Measurements from ENCODE around the gene FBRSL1. TPM values are rescaled to one million over a fixed set of nuclear protein-coding genes. Genes with fewer than 3 reads are reported as not detected.

Gene FBRSL1
- total and polyA plus RNA-seq, 5 experiments from 2014 or later = 0.38 to 101 (median 1.0) TPM

- ATAC-seq = no peak
- Mint-ChIP-seq H3K27ac (no peak overlapping the region), H3K36me3 (peaks cover 0 to 2% (median 0%) of the 10 kb centered on the region in 3 donors), H3K27me3 (no peaks in the 10 kb centered on the region), H3K4me1 (peaks cover 4 to 24% (median 11%) of the 10 kb centered on the region in 4 donors), H3K9me3 (no peaks in the 10 kb centered on the region), H3K4me3 (no peak overlapping the region)
- POLR2A ChIA-PET = no interaction called here
- no peak for DNase-seq
Observed at GRCh38 chr12:132547205-132547740, 57.3 kb downstream of the FBRSL1 start.

DNA sequence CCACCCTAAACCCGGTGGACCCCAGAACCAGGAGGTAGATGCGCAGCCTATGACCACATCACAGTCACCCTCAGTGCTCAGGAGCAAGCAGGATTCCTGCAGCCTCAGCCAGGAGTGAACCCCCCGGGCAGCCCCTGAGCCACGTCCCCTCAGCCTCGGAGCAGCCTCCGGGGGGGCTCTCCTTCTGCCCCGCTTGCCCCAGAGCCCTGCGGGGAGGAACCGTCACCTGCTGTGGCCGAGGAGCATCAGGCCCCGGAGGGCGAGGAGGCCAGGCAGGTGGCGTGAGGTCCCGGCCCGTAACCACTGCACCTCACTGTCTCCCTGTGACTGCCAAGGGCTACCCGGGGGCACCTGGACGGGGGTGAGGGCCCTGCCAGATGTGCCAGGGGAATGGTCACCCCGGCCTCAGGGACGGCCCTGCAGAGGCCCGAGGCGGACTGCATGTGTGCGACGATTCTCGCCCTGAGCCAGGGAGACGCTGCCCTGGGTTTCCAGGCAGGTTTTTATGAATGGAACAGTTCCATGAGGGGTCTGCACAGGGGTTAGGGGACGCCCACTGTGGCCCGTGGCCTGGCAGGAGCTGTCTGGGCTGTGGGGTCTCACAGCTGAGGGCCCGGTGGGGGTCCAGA is 58.6 kb downstream of the FBRSL1 start:
- no peaks in the 10 kb centered on the region for H3K27me3 Mint-ChIP-seq
- H3K4me3 Mint-ChIP-seq = no peak overlapping the region
- DNase-seq (no peak), ATAC-seq (no peak)
- POLR2A ChIA-PET = no interaction called here
- H3K9me3 Mint-ChIP-seq = no peaks in the 10 kb centered on the region
- H3K4me1 Mint-ChIP-seq = peaks cover 4 to 13% (median 7%) of the 10 kb centered on the region in 4 donors
- peaks cover 0 to 11% (median 0%) of the 10 kb centered on the region in 3 donors for H3K36me3 Mint-ChIP-seq
- H3K27ac Mint-ChIP-seq = no peak overlapping the region

DNA sequence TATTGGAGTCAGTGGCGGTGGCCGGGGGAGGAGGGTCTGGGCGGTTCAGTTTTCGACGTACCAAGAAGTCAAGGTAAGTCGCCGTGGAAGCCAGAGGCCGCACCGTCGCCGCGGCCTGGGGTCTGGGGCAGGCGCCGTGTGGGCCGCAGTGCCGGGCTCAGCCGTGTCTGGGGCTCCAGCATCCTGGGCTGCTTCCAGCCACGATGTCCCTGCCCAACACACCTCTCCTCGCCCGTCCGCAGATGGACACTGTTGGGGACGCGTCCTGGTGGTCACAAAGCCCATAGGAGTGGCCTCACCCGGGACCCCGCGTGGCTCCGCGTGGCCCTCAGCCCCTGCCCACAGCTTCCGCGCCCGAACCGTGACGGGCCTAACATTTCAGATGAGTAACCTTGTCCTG is 59.1 kb downstream of the FBRSL1 start:
- peaks cover 0 to 14% (median 0%) of the 10 kb centered on the region in 3 donors for H3K36me3 Mint-ChIP-seq
- H3K4me3 Mint-ChIP-seq = no peak overlapping the region
- POLR2A ChIA-PET = no interaction called here
- no peak for ATAC-seq
- no peaks in the 10 kb centered on the region for H3K9me3 Mint-ChIP-seq
- H3K27me3 Mint-ChIP-seq = no peaks in the 10 kb centered on the region
- DNase-seq = no peak
- peaks cover 4 to 8% (median 6%) of the 10 kb centered on the region in 4 donors for H3K4me1 Mint-ChIP-seq
- H3K27ac Mint-ChIP-seq = peak overlapping the region in 1 of 10 donors; percentile 13

GRCh38 chr12:132550014-132550802 is 60.3 kb downstream of the FBRSL1 start:
- Mint-ChIP-seq H3K4me3 (no peak overlapping the region), H3K9me3 (no peaks in the 10 kb centered on the region), H3K27me3 (no peaks in the 10 kb centered on the region), H3K36me3 (peaks cover 0 to 20% (median 0%) of the 10 kb centered on the region in 3 donors), H3K27ac (no peak overlapping the region), H3K4me1 (no peaks in the 10 kb centered on the region)
- no peak for DNase-seq
- no peak for ATAC-seq
- POLR2A ChIA-PET = no interaction called here

DNA sequence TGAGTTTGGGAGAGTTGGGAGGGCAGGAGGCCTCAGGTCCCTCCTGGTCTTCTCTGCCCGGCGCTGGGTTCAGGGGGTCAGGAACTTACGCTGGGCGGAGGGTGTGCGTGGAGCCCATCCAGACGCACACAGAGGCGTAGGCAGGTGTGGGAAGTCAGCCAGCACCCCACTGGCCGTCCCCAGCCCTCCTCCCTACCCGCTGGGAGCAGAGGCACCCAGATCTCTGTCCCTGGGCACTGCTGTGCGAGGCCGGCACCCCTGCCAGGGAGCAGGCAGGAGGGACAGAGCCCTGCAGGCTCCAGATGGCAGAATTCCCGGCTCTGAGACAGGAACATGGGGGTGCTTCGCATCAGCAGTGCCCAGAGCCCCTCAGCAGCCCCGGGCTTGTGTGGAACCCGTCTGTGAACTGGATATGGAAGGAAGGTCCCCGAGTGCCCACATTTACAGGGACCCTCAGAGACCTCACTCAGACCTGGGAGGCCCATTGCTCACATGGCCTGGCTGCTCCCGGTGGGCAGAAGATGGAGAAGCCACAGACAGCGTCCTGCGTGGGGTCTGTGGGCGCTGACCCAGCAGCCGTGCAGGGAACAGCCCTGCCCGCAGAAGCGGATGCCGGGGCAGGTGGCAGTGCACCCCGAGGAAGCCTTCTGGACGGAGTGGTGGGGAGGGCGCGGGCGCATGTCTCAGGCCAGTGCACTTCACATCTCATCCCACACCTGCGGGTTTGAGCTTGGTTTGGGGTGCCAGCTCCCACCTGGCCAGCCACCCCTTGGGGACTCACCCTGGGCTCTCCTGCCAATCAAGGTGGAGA is 61.1 kb downstream of the FBRSL1 start:
- POLR2A ChIA-PET = no interaction called here
- ATAC-seq (no peak), DNase-seq (no peak)
- peaks cover 0 to 20% (median 0%) of the 10 kb centered on the region in 3 donors for H3K36me3 Mint-ChIP-seq
- H3K9me3 Mint-ChIP-seq = no peaks in the 10 kb centered on the region
- H3K4me3 Mint-ChIP-seq = no peak overlapping the region
- H3K27ac Mint-ChIP-seq = no peak overlapping the region
- H3K27me3 Mint-ChIP-seq = no peaks in the 10 kb centered on the region
- peaks cover 0 to 2% (median 0%) of the 10 kb centered on the region in 4 donors for H3K4me1 Mint-ChIP-seq

- POLR2A ChIA-PET = no interaction called here
- H3K4me1 Mint-ChIP-seq = peaks cover 0 to 2% (median 0%) of the 10 kb centered on the region in 4 donors
- H3K27me3 Mint-ChIP-seq = peaks cover 0 to 2% (median 0%) of the 10 kb centered on the region in 5 donors
- no peak overlapping the region for H3K27ac Mint-ChIP-seq
- H3K36me3 Mint-ChIP-seq = peaks cover 0 to 20% (median 0%) of the 10 kb centered on the region in 3 donors
- no peak for DNase-seq
- no peak for ATAC-seq
- H3K4me3 Mint-ChIP-seq = no peak overlapping the region
- H3K9me3 Mint-ChIP-seq = no peaks in the 10 kb centered on the region
Observed at GRCh38 chr12:132551641-132552031, 61.7 kb downstream of the FBRSL1 start.

- Mint-ChIP-seq H3K36me3 (peaks cover 2 to 25% (median 3%) of the 10 kb centered on the region in 3 donors), H3K4me3 (no peak overlapping the region), H3K27ac (peak overlapping the region in 1 of 10 donors; percentile 68), H3K9me3 (no peaks in the 10 kb centered on the region), H3K4me1 (peaks cover 5 to 24% (median 17%) of the 10 kb centered on the region in 4 donors), H3K27me3 (peaks cover 0 to 22% (median 10%) of the 10 kb centered on the region in 5 donors)
- ATAC-seq (no peak), DNase-seq (peak in 5 of 10 donors; percentile 11 to 51 (median 22))
- POLR2A ChIA-PET = no interaction called here
Observed at GRCh38 chr12:132554845-132555630, 65.1 kb downstream of the FBRSL1 start.

- H3K36me3 Mint-ChIP-seq = peaks cover 2 to 25% (median 3%) of the 10 kb centered on the region in 3 donors
- POLR2A ChIA-PET = no interaction called here
- DNase-seq = no peak
- H3K4me3 Mint-ChIP-seq = no peak overlapping the region
- H3K27me3 Mint-ChIP-seq = peaks cover 0 to 22% (median 10%) of the 10 kb centered on the region in 5 donors
- no peak for ATAC-seq
- H3K4me1 Mint-ChIP-seq = peaks cover 6 to 25% (median 18%) of the 10 kb centered on the region in 4 donors
- H3K9me3 Mint-ChIP-seq = no peaks in the 10 kb centered on the region
- peak overlapping the region in 1 of 10 donors; percentile 68 for H3K27ac Mint-ChIP-seq
Observed at GRCh38 chr12:132555686-132556085, 65.7 kb downstream of the FBRSL1 start.

- Mint-ChIP-seq H3K4me1 (peaks cover 7 to 31% (median 21%) of the 10 kb centered on the region in 4 donors), H3K27ac (no peak overlapping the region), H3K36me3 (peaks cover 2 to 25% (median 3%) of the 10 kb centered on the region in 3 donors), H3K9me3 (no peaks in the 10 kb centered on the region), H3K27me3 (peaks cover 0 to 22% (median 10%) of the 10 kb centered on the region in 5 donors), H3K4me3 (no peak overlapping the region)
- ATAC-seq = no peak
- DNase-seq = no peak
- POLR2A ChIA-PET = no interaction called here
Observed at GRCh38 chr12:132556216-132556615, 66.3 kb downstream of the FBRSL1 start.

GRCh38 chr12:132556801-132557200 is 66.8 kb downstream of the FBRSL1 start:
- H3K4me1 Mint-ChIP-seq = peaks cover 7 to 32% (median 21%) of the 10 kb centered on the region in 4 donors
- POLR2A ChIA-PET = no interaction called here
- ATAC-seq (no peak), DNase-seq (no peak)
- peaks cover 0 to 22% (median 10%) of the 10 kb centered on the region in 5 donors for H3K27me3 Mint-ChIP-seq
- H3K4me3 Mint-ChIP-seq = peak overlapping the region in 2 of 10 donors; percentile 28 to 29
- no peaks in the 10 kb centered on the region for H3K9me3 Mint-ChIP-seq
- H3K36me3 Mint-ChIP-seq = peaks cover 2 to 25% (median 3%) of the 10 kb centered on the region in 3 donors
- peak overlapping the region in 1 of 10 donors; percentile 59 for H3K27ac Mint-ChIP-seq

DNA sequence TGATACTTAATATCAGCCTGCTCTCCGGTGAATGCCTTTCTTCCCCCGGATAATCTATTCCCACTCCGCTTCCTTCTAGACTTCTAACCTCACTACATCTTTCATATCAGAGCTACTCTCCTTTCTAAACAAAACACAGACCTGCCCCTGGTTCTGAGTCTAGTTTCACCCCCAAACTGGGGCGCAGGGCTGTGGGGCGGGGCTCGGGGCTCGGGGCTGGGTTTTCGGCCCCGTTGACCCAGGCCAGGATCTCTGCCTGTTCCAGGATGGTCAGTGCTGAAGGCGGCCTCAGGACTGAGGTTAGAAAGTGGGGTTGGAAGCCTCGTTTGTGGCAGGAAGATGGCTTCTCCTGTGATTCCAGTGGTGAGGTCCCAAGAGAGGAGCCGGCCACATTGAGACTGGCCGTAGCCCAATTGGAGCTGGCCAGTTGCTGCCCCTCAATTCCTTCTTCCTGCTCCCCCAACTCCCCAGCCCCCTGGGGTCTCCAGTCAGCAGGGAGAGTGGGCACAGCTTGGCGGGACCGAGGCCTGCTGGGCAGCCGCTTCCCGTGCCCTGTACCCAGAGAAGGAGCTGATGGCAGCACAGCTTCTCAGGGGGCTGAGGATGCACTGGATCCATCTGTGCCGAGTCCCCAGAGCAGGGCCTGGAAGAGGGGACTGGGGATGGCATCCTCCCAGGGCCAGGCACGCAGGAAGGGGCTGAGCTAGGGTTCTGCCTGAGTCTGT is 67.5 kb downstream of the FBRSL1 start:
- Mint-ChIP-seq H3K9me3 (no peaks in the 10 kb centered on the region), H3K4me3 (peak overlapping the region in 1 of 10 donors; percentile 28), H3K36me3 (peaks cover 2 to 20% (median 3%) of the 10 kb centered on the region in 3 donors), H3K27me3 (peaks cover 0 to 22% (median 10%) of the 10 kb centered on the region in 5 donors), H3K4me1 (peaks cover 8 to 32% (median 21%) of the 10 kb centered on the region in 4 donors), H3K27ac (peak overlapping the region in 1 of 10 donors; percentile 59)
- ATAC-seq = no peak
- POLR2A ChIA-PET = interaction anchor here (0.8 kb wide), 1 partner anchor 120 kb away, joined by 3 read pairs; no protein-coding TSS in a partner anchor
- DNase-seq = no peak

All from naive thymus-derived CD8-positive, alpha-beta T cell (primary cell).